Trophoblast cell (in vitro differentiated cells and primary cell): Measurements from ENCODE around the gene PERM1.
A peak's percentile ranks its signal among the peaks of the same experiment; 100 is the strongest.

Experiments used
- DNase-seq, 2 donors: peaks; one replicate each; pipeline ENCODE4 v3.0.0-alpha.2; 2016
- H2AFZ ChIP-seq: 2 replicates; pipeline ENCODE4 v1.6.1; 2013; ENCODE audit warnings: low read length, moderate library complexity, mild to moderate bottlenecking; ENCODE audit not compliant: insufficient read depth, poor library complexity
- H2AK5ac ChIP-seq: 2 replicates; pipeline ENCODE4 v1.6.1; 2013; ENCODE audit warnings: mild to moderate bottlenecking, low read length
- H2BK120ac ChIP-seq: 2 replicates; pipeline ENCODE4 v1.6.1; 2013; ENCODE audit warnings: low read length, mild to moderate bottlenecking, moderate library complexity; ENCODE audit not compliant: insufficient read depth, poor library complexity
- H2BK12ac ChIP-seq: 2 replicates; pipeline ENCODE4 v1.6.1; 2013; ENCODE audit warnings: mild to moderate bottlenecking, low read length, moderate library complexity
- H2BK5ac ChIP-seq: 2 replicates; pipeline ENCODE4 v1.6.1; 2013; ENCODE audit warnings: low read length, low read depth, moderate library complexity, mild to moderate bottlenecking; ENCODE audit not compliant: poor library complexity
- H3K14ac ChIP-seq: 2 replicates; pipeline ENCODE4 v1.6.1; 2013; ENCODE audit warnings: mild to moderate bottlenecking, low read length
- H3K18ac ChIP-seq: 2 replicates; pipeline ENCODE4 v1.6.1; 2013; ENCODE audit warnings: mild to moderate bottlenecking, low read length
- H3K23ac ChIP-seq: 2 replicates; pipeline ENCODE4 v1.6.1; 2013; ENCODE audit warnings: low read length
- H3K27ac ChIP-seq: 2 replicates; pipeline ENCODE4 v1.5.1; 2013; ENCODE audit warnings: low read depth, mild to moderate bottlenecking, inconsistent platforms, low read length, moderate library complexity
- H3K27me3 ChIP-seq: 2 replicates; pipeline ENCODE4 v1.6.1; 2013; ENCODE audit warnings: inconsistent platforms, mild to moderate bottlenecking, low read length, moderate library complexity; ENCODE audit not compliant: insufficient read depth
- H3K36me3 ChIP-seq, 2 experiments: 1 replicate in 1 of 2; 2 replicates in 1 of 2; pipeline ENCODE4 v1.6.1; 2013; ENCODE audit warnings: low read length in 2 of 2, mild to moderate bottlenecking in 2 of 2, moderate library complexity in 1 of 2; ENCODE audit not compliant: insufficient read depth in 2 of 2, control insufficient read depth in 1 of 2
- H3K4ac ChIP-seq: 2 replicates; pipeline ENCODE4 v1.6.1; 2013; ENCODE audit warnings: low read depth, mild to moderate bottlenecking, low read length, moderate library complexity
- H3K4me1 ChIP-seq, 2 experiments: 1 replicate in 1 of 2; 2 replicates in 1 of 2; pipeline ENCODE4 v1.6.1; 2013; ENCODE audit warnings: low read length in 2 of 2, mild to moderate bottlenecking in 2 of 2, moderate library complexity in 1 of 2; ENCODE audit not compliant: insufficient read depth in 2 of 2, control insufficient read depth in 1 of 2
- H3K4me2 ChIP-seq: 2 replicates; pipeline ENCODE4 v1.6.1; 2013; ENCODE audit warnings: inconsistent platforms, mild to moderate bottlenecking, low read length, moderate library complexity
- H3K4me3 ChIP-seq: 2 replicates; pipeline ENCODE4 v1.5.1; 2013; ENCODE audit warnings: mild to moderate bottlenecking, low read depth, low read length, inconsistent platforms
- H3K79me1 ChIP-seq: one replicate; pipeline ENCODE4 v1.6.1; 2013; ENCODE audit warnings: low read length
- H3K79me2 ChIP-seq: 2 replicates; pipeline ENCODE4 v1.6.1; 2013; ENCODE audit warnings: low read length, mild to moderate bottlenecking; ENCODE audit not compliant: control insufficient read depth, insufficient read depth, poor library complexity
- H3K9ac ChIP-seq: 2 replicates; pipeline ENCODE4 v1.6.1; 2013; ENCODE audit warnings: mild to moderate bottlenecking, low read length
- H3K9me3 ChIP-seq: 2 replicates; pipeline ENCODE4 v1.6.1; 2013; ENCODE audit warnings: low read depth, mild to moderate bottlenecking, control low read depth, inconsistent platforms, low read length; ENCODE audit not compliant: insufficient read depth
- H4K12ac ChIP-seq: 2 replicates; pipeline ENCODE4 v1.6.1; 2013; ENCODE audit warnings: low read depth, mild to moderate bottlenecking, low read length, moderate library complexity
- H4K8ac ChIP-seq: 2 replicates; pipeline ENCODE4 v1.6.1; 2013; ENCODE audit warnings: low read depth, mild to moderate bottlenecking, low read length, moderate library complexity
- H4K91ac ChIP-seq: one replicate; pipeline ENCODE4 v1.6.1; 2013; ENCODE audit warnings: low read depth, mild to moderate bottlenecking, low read length, moderate library complexity
- WGBS: extraction: QIAGEN DNeasy Blood & Tissue Kit; methylation state at CpG from one replicate; pipeline ENCODE4 v1.1.7; 2013; ENCODE audit warnings: missing lambda C conversion rate; ENCODE audit not compliant: insufficient read length, insufficient coverage; ENCODE audit errors: extremely low coverage; 5-methylcytosine and 5-hydroxymethylcytosine counted together

Gene PERM1

GRCh38 chr1:941588-942383 lies 40.1 kb downstream of the PERM1 start:
- H3K4ac ChIP-seq, result no peak overlapping the region
- peak overlapping the region; percentile 38 for H2BK5ac ChIP-seq
- H3K27me3 ChIP-seq, result peaks cover 2% of the 10 kb centered on the region
- peaks cover 41 to 42% of the 10 kb centered on the region in 2 experiments for H3K4me1 ChIP-seq
- H2AFZ ChIP-seq, result no peak overlapping the region
- H2BK120ac ChIP-seq, result peak overlapping the region; percentile 67
- H3K4me3 ChIP-seq, result peak overlapping the region; percentile 51
- H3K36me3 ChIP-seq, result peaks cover 26 to 27% of the 10 kb centered on the region in 2 experiments
- peak overlapping the region; percentile 49 for H2AK5ac ChIP-seq
- peak overlapping the region; percentile 86 for H4K8ac ChIP-seq
- peak overlapping the region; percentile 66 for H3K4me2 ChIP-seq
- peak overlapping the region; percentile 94 for H4K91ac ChIP-seq
- no peak overlapping the region for H3K9ac ChIP-seq
- no peaks in the 10 kb centered on the region for H3K9me3 ChIP-seq
- peaks cover 26% of the 10 kb centered on the region for H3K79me1 ChIP-seq
- peak overlapping the region; percentile 73 for H3K14ac ChIP-seq
- peak overlapping the region; percentile 64 for H3K27ac ChIP-seq
- WGBS, result no CpG with 5 or more reads among the region's 98 CpGs
- peaks cover 4% of the 10 kb centered on the region for H3K79me2 ChIP-seq
- H3K23ac ChIP-seq, result no peak overlapping the region
- peak overlapping the region; percentile 79 for H3K18ac ChIP-seq
- no peak overlapping the region for H4K12ac ChIP-seq
- peak; percentile 54 to 58 for DNase-seq
- H2BK12ac ChIP-seq, result no peak overlapping the region

GRCh38 chr1:941015-941587 lies 40.8 kb downstream of the PERM1 start:
- Histone ChIP-seq H3K18ac (peak overlapping the region; percentile 27), H3K79me1 (peaks cover 26% of the 10 kb centered on the region), H4K91ac (peak overlapping the region; percentile 94), H2AFZ (peak overlapping the region; percentile 24), H2BK12ac (peak overlapping the region; percentile 27), H3K4me3 (peak overlapping the region; percentile 24), H3K4me1 (peaks cover 41 to 42% of the 10 kb centered on the region in 2 experiments), H3K36me3 (peaks cover 21 to 24% of the 10 kb centered on the region in 2 experiments), H3K4ac (peak overlapping the region; percentile 71), H4K12ac (peak overlapping the region; percentile 82), H3K9ac (no peak overlapping the region), H2BK120ac (peak overlapping the region; percentile 65), H3K27me3 (peaks cover 2% of the 10 kb centered on the region), H3K14ac (peak overlapping the region; percentile 95), H4K8ac (peak overlapping the region; percentile 86), H3K79me2 (peaks cover 4% of the 10 kb centered on the region), H2AK5ac (peak overlapping the region; percentile 90), H3K9me3 (no peaks in the 10 kb centered on the region), H3K27ac (peak overlapping the region; percentile 64), H2BK5ac (peak overlapping the region; percentile 37), H3K23ac (no peak overlapping the region), H3K4me2 (peak overlapping the region; percentile 66)
- no CpG with 5 or more reads among the region's 36 CpGs for WGBS
- DNase-seq, result no peak

- Histone ChIP-seq H3K4me1 (peaks cover 41 to 44% of the 10 kb centered on the region in 2 experiments), H3K4me2 (peak overlapping the region; percentile 66), H3K36me3 (peaks cover 14 to 17% of the 10 kb centered on the region in 2 experiments), H3K79me1 (peaks cover 26% of the 10 kb centered on the region), H3K9me3 (peaks cover 2% of the 10 kb centered on the region), H2BK120ac (peak overlapping the region; percentile 87), H3K4me3 (peak overlapping the region; percentile 57), H4K12ac (peak overlapping the region; percentile 82), H2BK5ac (peak overlapping the region; percentile 75), H3K27ac (peak overlapping the region; percentile 64), H4K8ac (peak overlapping the region; percentile 86), H2AK5ac (peak overlapping the region; percentile 91), H3K9ac (no peak overlapping the region), H4K91ac (peak overlapping the region; percentile 94), H3K27me3 (peaks cover 5% of the 10 kb centered on the region), H3K4ac (peak overlapping the region; percentile 71), H2AFZ (peak overlapping the region; percentile 68), H3K14ac (peak overlapping the region; percentile 95), H3K79me2 (peaks cover 4% of the 10 kb centered on the region), H2BK12ac (peak overlapping the region; percentile 74), H3K23ac (no peak overlapping the region), H3K18ac (peak overlapping the region; percentile 90)
- WGBS, result no CpG with 5 or more reads among the region's 86 CpGs
- peak; percentile 36 to 67 for DNase-seq
Observed at GRCh38 chr1:940107-941014, 41.5 kb downstream of the PERM1 start.
